ENCODE data around the gene PDCD1LG2. TPM values are rescaled to one million over a fixed set of nuclear protein-coding genes. Genes with fewer than 3 reads are reported as not detected.

Gene PDCD1LG2
- total and polyA plus RNA-seq, 2 of the 8 experiments (the other 6 are each of a cell fraction or from before 2014, with no cell fraction given) = not detected

DNA sequence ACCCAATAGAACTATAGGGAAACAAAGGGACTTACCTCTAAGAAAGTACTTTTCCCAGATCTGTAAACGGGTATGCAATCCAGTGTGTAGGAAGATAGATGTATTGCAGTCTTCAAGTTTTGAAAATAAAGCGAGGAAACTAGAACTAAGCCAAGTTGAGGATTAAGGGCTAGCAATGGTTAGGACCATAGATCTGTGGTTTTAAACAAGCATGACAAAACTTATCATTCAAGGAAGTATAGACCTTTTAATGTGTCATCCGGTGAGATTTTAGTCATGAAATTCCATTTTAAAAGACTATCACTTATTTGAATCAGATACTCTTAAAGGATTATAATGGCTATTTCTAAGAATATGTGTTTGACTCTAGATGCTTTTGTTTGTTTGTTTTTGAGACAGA is 39.5 kb upstream of the PDCD1LG2 start:
- Histone ChIP-seq H3K79me1 (ENCODE audit: low read depth, low read length) (no peaks in the 10 kb centered on the region), H4K5ac (ENCODE audit: insufficient read length, low read depth, low read length) (no peak overlapping the region), H2AK5ac (ENCODE audit: low read depth, low read length) (no peak overlapping the region)

More for the DNA sequence above, 39.5 kb upstream of the PDCD1LG2 start:
- no peak overlapping the region for H3K18ac ChIP-seq (ENCODE audit: extremely low read depth, low read length)
- no peak overlapping the region for H2BK120ac ChIP-seq (replicated peaks; ENCODE audit: low read depth, low read length)
- H2BK15ac ChIP-seq (ENCODE audit: low read length) = no peak overlapping the region
- H3K4ac ChIP-seq (replicated peaks; ENCODE audit: insufficient read length, low read depth, low read length) = no peak overlapping the region
- no peaks in the 10 kb centered on the region for H3K36me3 ChIP-seq (ENCODE audit: control insufficient read depth in 2 of 4, insufficient read depth in 4 of 4, low read length in 3 of 4)
- CTCF ChIA-PET (ENCODE audit: partially characterized antibody) = interaction anchor here (1.3 kb wide), 1 partner anchor 12 kb away, joined by 4 read pairs; no protein-coding TSS in a partner anchor
- no peak overlapping the region for H3K27ac ChIP-seq (ENCODE audit: low read depth, low read length)
- no peaks in the 10 kb centered on the region for H3K27me3 ChIP-seq (replicated peaks in 1 of 4; ENCODE audit: control insufficient read depth in 3 of 4, extremely low read depth in 1 of 4, insufficient read depth in 3 of 4, low read length in 3 of 4)
- no peak overlapping the region for H3K4me3 ChIP-seq (ENCODE audit: extremely low read depth in 1 of 4, insufficient read depth in 2 of 4, low read depth in 3 of 4, low read length in 4 of 4)
- POLR2A ChIA-PET (ENCODE audit: partially characterized antibody) = no interaction called here
- TF ChIP-seq ATF2 (IDR thresholded peaks at IDR 0.05; ENCODE audit: low read length) = no peak
- TF ChIP-seq NRF1 (IDR thresholded peaks at IDR 0.05; ENCODE audit: low read depth, low read length) = no peak
- no peak for TF ChIP-seq MAFK (IDR thresholded peaks at IDR 0.05; ENCODE audit: low read depth, low read length)
- TF ChIP-seq, protein P1, sequence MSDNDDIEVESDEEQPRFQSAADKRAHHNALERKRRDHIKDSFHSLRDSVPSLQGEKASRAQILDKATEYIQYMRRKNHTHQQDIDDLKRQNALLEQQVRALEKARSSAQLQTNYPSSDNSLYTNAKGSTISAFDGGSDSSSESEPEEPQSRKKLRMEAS (IDR thresholded peaks at IDR 0.05) = no peak
- TF ChIP-seq SUZ12 (IDR thresholded peaks at IDR 0.05; ENCODE audit: low read length) = no peak
- TF ChIP-seq TBP (IDR thresholded peaks at IDR 0.05; ENCODE audit: low read depth, low read length) = no peak
- no peak for TF ChIP-seq FOSL1 (IDR thresholded peaks at IDR 0.05; ENCODE audit: insufficient read depth, low read depth, low read length)
- TF ChIP-seq POU5F1 (IDR thresholded peaks at IDR 0.05; ENCODE audit: low read depth, low read length) = no peak
- no peak overlapping the region for H3K14ac ChIP-seq (ENCODE audit: insufficient read length)
- H3K56ac ChIP-seq (replicated peaks; ENCODE audit: insufficient read length, low read depth, low read length) = no peak overlapping the region
- H4K20me1 ChIP-seq (replicated peaks in 1 of 2; ENCODE audit: control insufficient read depth in 1 of 2, insufficient read depth in 2 of 2, low read length in 2 of 2) = no peaks in the 10 kb centered on the region
- H2BK12ac ChIP-seq (ENCODE audit: low read depth, low read length) = no peak overlapping the region
- H3K23me2 ChIP-seq (ENCODE audit: low read depth, low read length) = no peaks in the 10 kb centered on the region
- no peak overlapping the region for H3K9ac ChIP-seq (replicated peaks in 1 of 4; ENCODE audit: extremely low read depth in 1 of 4, low read depth in 3 of 4, low read length in 3 of 4)
- no peak overlapping the region for H2BK20ac ChIP-seq (ENCODE audit: low read length)
- no peaks in the 10 kb centered on the region for H3K4me1 ChIP-seq (replicated peaks in 1 of 4; ENCODE audit: control insufficient read depth in 3 of 4, insufficient read depth in 4 of 4, low read length in 3 of 4)
- 95% methylated on average over 3 of the region's 3 CpGs; no CpG with 5 or more reads in 1 of the 2 experiments for WGBS, 2 experiments (ENCODE audit: extremely low coverage in 1 of 2, insufficient coverage in 1 of 2, insufficient read length in 1 of 2, insufficient replicate concordance in 2 of 2, low coverage in 1 of 2, low lambda C conversion rate in 2 of 2, missing lambda C conversion rate in 1 of 2)
- no peak overlapping the region for H3K23ac ChIP-seq (ENCODE audit: insufficient read length)
- H3K4me2 ChIP-seq (ENCODE audit: insufficient read depth in 1 of 2, low read depth in 2 of 2, low read length in 2 of 2) = no peak overlapping the region
- DNase-seq (ENCODE audit: low read depth in 1 of 2, low spot score in 2 of 2) (no peak), FAIRE-seq (no peak)
- H4K91ac ChIP-seq (replicated peaks; ENCODE audit: insufficient read length, low read length) = no peak overlapping the region
- no peaks in the 10 kb centered on the region for H3K9me3 ChIP-seq (ENCODE audit: insufficient read depth in 2 of 2, low read depth in 1 of 2, low read length in 1 of 2)
- H2BK5ac ChIP-seq (ENCODE audit: low read depth, low read length) = no peak overlapping the region
- H4K8ac ChIP-seq (ENCODE audit: extremely low read depth, insufficient read depth, low read length) = no peak overlapping the region
- H3K79me2 ChIP-seq (ENCODE audit: control insufficient read depth in 1 of 2, insufficient read depth in 2 of 2, low read length in 2 of 2) = no peaks in the 10 kb centered on the region
- H2AFZ ChIP-seq (ENCODE audit: low read length) = no peak overlapping the region
